ENCODE results near the gene BEAN1.

The BEAN1 gene

GRCh38 chr16:66473654-66474519, 46.8 kb downstream of the BEAN1 start:
- DNase-seq (ENCODE audit: low read depth in 2 of 2): no peak
- TF ChIP-seq, protein P1, sequence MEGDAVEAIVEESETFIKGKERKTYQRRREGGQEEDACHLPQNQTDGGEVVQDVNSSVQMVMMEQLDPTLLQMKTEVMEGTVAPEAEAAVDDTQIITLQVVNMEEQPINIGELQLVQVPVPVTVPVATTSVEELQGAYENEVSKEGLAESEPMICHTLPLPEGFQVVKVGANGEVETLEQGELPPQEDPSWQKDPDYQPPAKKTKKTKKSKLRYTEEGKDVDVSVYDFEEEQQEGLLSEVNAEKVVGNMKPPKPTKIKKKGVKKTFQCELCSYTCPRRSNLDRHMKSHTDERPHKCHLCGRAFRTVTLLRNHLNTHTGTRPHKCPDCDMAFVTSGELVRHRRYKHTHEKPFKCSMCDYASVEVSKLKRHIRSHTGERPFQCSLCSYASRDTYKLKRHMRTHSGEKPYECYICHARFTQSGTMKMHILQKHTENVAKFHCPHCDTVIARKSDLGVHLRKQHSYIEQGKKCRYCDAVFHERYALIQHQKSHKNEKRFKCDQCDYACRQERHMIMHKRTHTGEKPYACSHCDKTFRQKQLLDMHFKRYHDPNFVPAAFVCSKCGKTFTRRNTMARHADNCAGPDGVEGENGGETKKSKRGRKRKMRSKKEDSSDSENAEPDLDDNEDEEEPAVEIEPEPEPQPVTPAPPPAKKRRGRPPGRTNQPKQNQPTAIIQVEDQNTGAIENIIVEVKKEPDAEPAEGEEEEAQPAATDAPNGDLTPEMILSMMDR (IDR thresholded peaks at IDR 0.05; ENCODE audit: low read depth, low read length): no peak
- no peak overlapping the region for H3K4me3 ChIP-seq (replicated peaks in 1 of 2; ENCODE audit: low read depth in 2 of 2, low read length in 2 of 2)

DNA sequence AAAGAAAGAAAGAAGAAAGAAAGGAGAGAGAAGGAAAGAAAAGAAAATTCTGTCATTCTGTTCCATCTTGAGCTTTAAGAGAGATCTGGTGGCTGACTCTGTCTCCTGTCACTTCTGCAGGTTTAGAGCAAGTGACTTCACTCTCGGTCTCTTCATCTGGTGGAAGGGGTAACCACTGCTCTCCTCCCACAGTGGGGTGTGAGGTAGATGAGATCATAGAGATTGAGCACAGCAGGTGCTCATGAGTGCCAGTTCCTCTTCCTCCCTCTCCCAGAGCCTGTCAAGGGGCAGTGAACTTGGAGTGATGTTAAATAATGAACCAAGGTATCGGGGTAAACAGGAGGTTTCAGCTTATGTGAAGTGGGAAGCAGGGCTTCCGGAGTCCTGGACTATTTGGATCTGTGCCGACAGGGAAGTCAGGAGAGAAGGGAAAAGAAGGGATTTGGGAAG, 47.7 kb downstream of the BEAN1 start:
- H3K4me3 ChIP-seq (replicated peaks in 1 of 2; ENCODE audit: low read depth in 2 of 2, low read length in 2 of 2): no peak overlapping the region
- TF ChIP-seq, protein P1 (IDR thresholded peaks at IDR 0.05; ENCODE audit: low read depth, low read length): no peak
- no peak for DNase-seq (ENCODE audit: low read depth in 2 of 2)

- TF ChIP-seq, protein P1 (IDR thresholded peaks at IDR 0.05; ENCODE audit: low read depth, low read length): no peak
- DNase-seq (ENCODE audit: low read depth in 2 of 2): no peak
- no peak overlapping the region for H3K4me3 ChIP-seq (replicated peaks in 1 of 2; ENCODE audit: low read depth in 2 of 2, low read length in 2 of 2)
Observed at GRCh38 chr16:66475232-66475631, 48.1 kb downstream of the BEAN1 start.

GRCh38 chr16:66476328-66477027, 49.4 kb downstream of the BEAN1 start:
- H3K4me3 ChIP-seq (replicated peaks in 1 of 2; ENCODE audit: low read depth in 2 of 2, low read length in 2 of 2): no peak overlapping the region
- DNase-seq (ENCODE audit: low read depth in 2 of 2): peak in 1 of 2 donors; percentile 25
- TF ChIP-seq, protein P1 (IDR thresholded peaks at IDR 0.05; ENCODE audit: low read depth, low read length): no peak

DNA sequence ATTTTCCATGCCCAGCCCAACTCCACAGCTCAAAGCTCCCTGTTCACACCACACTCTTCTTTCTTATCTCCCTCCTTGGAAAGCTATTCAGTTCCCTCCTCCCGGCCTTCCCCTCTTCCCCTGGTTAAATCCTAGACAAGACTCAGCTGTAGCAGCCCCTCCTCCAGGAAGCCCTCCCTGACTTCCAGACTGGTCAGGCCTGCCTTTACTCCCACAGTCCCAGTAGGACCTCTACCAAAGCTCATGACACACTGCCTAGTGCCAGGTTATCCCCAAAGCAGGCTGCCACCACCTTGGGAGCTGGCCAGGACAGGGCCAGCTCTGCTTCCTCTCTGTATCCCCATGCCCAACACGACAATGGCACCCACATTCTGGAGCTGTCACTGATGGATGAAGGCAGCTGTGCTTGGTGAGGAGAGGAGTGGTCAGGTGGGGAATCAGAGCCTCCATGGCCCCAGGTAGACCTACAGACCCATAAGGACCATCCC, 50.0 kb downstream of the BEAN1 start:
- TF ChIP-seq, protein P1 (IDR thresholded peaks at IDR 0.05; ENCODE audit: low read depth, low read length): no peak
- DNase-seq (ENCODE audit: low read depth in 2 of 2): no peak
- H3K4me3 ChIP-seq (replicated peaks in 1 of 2; ENCODE audit: low read depth in 2 of 2, low read length in 2 of 2): no peak overlapping the region

DNA sequence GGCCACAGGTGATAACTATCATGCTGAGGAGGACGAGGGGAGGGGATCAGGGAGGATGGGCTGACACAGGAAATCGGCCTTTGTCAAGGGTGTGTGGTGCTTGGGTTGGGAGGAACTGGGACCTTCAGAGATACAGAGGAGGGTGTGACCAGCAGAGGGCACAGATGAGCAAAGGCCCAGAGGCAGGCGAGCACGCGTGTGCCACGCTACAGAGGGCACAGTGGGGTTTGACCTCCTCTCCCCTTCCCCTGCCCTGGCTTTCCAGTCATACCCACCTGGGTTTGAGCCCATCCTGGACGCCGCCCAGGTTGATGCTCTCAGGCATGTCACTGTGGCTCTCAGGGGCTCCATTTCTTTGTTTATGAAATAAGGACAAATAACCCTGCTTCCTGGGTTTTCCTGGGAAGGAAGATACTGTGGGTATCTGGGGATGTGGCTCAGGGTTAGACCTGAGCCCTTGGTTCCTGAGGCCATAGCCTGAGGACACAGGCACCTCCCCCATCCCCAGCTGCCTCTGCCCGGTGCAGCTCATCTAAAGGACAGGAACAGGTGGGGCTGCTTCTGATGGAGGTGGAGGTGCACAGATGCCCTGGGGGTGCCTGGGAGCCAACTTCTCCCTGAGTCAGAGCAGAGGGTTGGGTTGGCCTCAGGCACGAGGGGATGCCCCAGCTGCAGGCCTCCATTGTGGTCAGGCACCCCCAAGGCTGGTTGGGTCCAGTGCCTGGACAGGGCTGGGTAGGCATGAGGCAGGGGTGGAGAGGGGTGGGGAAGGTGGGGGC, 51.8 kb downstream of the BEAN1 start:
- H3K4me3 ChIP-seq (replicated peaks in 1 of 2; ENCODE audit: low read depth in 2 of 2, low read length in 2 of 2): no peak overlapping the region
- DNase-seq (ENCODE audit: low read depth in 2 of 2): peak; percentile 59 to 70
- TF ChIP-seq, protein P1 (IDR thresholded peaks at IDR 0.05; ENCODE audit: low read depth, low read length): peak; percentile 88

Data from cardiac fibroblast (primary cell).